Esophagus muscularis mucosa (tissue), 4 donors: Measurements from ENCODE around the gene SMIM24. TPM values are rescaled to one million over a fixed set of nuclear protein-coding genes. Genes with fewer than 3 reads are reported as not detected.

Source experiments
- DNase-seq: peaks from one replicate; pipeline ENCODE4 v3.0.0-alpha.2; 2017; ENCODE audit errors: extremely low spot score
- H3K27ac ChIP-seq, 4 donors: fragments of 200-600 bp; sonication (generic); replicated peaks in 1 of 4; 1 replicate in 3 of 4; 2 replicates in 1 of 4; pipeline ENCODE4 v1.5.1; 2016 to 2019; ENCODE audit warnings: mild to moderate bottlenecking in 1 of 4
- H3K27me3 ChIP-seq, 4 donors: fragments of 200-600 bp; sonication (generic); one replicate each; pipeline versions ENCODE4 v1.5.1 to v1.6.0; 2016 to 2019
- H3K36me3 ChIP-seq, 4 donors: fragments of 200-600 bp; sonication (generic); one replicate each; pipeline ENCODE4 v1.5.1; 2016 to 2019
- H3K4me1 ChIP-seq, 4 donors: fragments of 200-600 bp; sonication (generic); one replicate each; pipeline ENCODE4 v1.5.1; 2016 to 2019
- H3K4me3 ChIP-seq, 4 donors: fragments of 200-600 bp; sonication (generic); 1 replicate in 2 of 4; 2 replicates in 2 of 4; pipeline ENCODE4 v1.5.1; 2016 to 2019; ENCODE audit warnings: mild to moderate bottlenecking in 4 of 4, moderate library complexity in 1 of 4
- H3K9me3 ChIP-seq, 4 donors: fragments of 200-600 bp; sonication (generic); 1 replicate in 3 of 4; 2 replicates in 1 of 4; pipeline ENCODE4 v1.5.1; 2016 to 2019
- EP300 ChIP-seq: sonication (generic); formaldehyde crosslinking; IDR thresholded peaks from one replicate; pipeline ENCODE4 v1.6.1; 2017; ENCODE audit warnings: antibody characterized with exemption
- POLR2A ChIP-seq: fragments of 450-650 bp; IDR thresholded peaks from one replicate; pipeline ENCODE4 v1.6.1; 2017; ENCODE audit warnings: antibody characterized with exemption, moderate library complexity, mild to moderate bottlenecking, low read depth
- POLR2AphosphoS5 ChIP-seq, 2 donors: sonication (generic); formaldehyde crosslinking; IDR thresholded peaks; one replicate each; pipeline ENCODE4 v1.6.1; 2017; ENCODE audit warnings: antibody characterized with exemption in 2 of 2
- WGBS: methylation state at CpG from one replicate; pipeline ENCODE4 v1.1.5; 2018; 5-methylcytosine and 5-hydroxymethylcytosine counted together
- intact Hi-C: fragments of 100-400 bp; cut with DNase I; formaldehyde crosslinking; loops from one replicate; pipeline ENCODE4 v1.15.1; 2023
- total RNA-seq, 4 donors: library from RNA; depleted of rRNA; stranded (reverse); fragments of >200 nt; gene quantifications; one replicate each; pipeline versions ENCODE4 v1.1.0 to v1.2.1, GENCODE V29; 2016
- TF ChIP-seq, protein P1 (sequence below), 3 experiments: fragments of 200-600 bp in 2 of 3; fragments of 450-650 bp in 1 of 3; sonication (generic) in 2 of 3; IDR thresholded peaks; one replicate each; pipeline ENCODE4 v1.5.1; 2017 to 2019; ENCODE audit warnings: antibody characterized with exemption in 3 of 3, mild to moderate bottlenecking in 2 of 3, moderate library complexity in 1 of 3

The SMIM24 gene
- total RNA-seq, 4 donors from 2014 or later = not detected

DNA sequence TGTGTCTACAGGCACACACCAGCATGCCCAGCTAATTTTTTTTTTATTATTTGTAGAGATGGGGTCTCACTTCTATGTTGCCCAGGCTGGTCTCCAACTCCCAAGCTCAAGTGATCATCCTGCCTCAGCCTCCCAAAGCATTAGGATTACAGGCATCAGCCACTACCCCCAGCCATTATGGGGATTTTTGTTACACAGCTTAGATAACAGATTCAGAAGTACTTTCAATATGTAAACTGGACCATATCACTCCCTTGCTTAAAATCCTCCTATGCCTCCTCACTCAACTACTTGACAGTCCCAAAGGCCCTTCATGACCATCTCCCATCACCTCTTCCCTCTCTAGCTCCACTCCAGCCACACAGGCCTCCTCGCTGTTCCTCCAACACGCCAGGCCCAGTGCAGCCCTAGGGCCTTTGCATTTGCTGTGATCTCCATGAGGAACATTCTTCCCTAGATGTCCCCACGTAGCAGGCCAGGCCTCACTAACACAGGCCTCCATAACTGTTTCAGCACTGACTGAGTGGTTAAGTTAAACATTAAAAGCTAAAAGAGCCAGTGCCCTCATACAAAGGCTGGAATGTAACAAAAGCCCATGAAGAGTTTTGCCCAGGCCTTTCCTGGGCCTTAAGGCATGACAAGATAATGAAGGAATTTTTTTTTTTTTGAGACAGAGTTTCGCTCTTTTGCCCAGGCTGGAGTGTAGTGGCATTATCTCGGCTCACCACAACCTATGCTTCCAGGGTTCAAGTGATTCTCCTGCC, 17.6 kb upstream of the SMIM24 start:
- Histone ChIP-seq H3K36me3 (peaks cover 24 to 46% (median 41%) of the 10 kb centered on the region in 4 donors), H3K4me1 (peaks cover 10 to 26% (median 17%) of the 10 kb centered on the region in 4 donors), H3K27ac (no peak overlapping the region), H3K27me3 (no peaks in the 10 kb centered on the region), H3K9me3 (no peaks in the 10 kb centered on the region), H3K4me3 (no peak overlapping the region)
- 97% methylated on average over 5 of the region's 5 CpGs for WGBS
- no peak for DNase-seq
- TF ChIP-seq, protein P1, sequence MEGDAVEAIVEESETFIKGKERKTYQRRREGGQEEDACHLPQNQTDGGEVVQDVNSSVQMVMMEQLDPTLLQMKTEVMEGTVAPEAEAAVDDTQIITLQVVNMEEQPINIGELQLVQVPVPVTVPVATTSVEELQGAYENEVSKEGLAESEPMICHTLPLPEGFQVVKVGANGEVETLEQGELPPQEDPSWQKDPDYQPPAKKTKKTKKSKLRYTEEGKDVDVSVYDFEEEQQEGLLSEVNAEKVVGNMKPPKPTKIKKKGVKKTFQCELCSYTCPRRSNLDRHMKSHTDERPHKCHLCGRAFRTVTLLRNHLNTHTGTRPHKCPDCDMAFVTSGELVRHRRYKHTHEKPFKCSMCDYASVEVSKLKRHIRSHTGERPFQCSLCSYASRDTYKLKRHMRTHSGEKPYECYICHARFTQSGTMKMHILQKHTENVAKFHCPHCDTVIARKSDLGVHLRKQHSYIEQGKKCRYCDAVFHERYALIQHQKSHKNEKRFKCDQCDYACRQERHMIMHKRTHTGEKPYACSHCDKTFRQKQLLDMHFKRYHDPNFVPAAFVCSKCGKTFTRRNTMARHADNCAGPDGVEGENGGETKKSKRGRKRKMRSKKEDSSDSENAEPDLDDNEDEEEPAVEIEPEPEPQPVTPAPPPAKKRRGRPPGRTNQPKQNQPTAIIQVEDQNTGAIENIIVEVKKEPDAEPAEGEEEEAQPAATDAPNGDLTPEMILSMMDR (IDR thresholded peaks at IDR 0.05) = no peak
- TF ChIP-seq POLR2AphosphoS5 (IDR thresholded peaks at IDR 0.05) (no peak), POLR2A (no peak), EP300 (no peak)
- intact Hi-C loops = no loop called here

DNA sequence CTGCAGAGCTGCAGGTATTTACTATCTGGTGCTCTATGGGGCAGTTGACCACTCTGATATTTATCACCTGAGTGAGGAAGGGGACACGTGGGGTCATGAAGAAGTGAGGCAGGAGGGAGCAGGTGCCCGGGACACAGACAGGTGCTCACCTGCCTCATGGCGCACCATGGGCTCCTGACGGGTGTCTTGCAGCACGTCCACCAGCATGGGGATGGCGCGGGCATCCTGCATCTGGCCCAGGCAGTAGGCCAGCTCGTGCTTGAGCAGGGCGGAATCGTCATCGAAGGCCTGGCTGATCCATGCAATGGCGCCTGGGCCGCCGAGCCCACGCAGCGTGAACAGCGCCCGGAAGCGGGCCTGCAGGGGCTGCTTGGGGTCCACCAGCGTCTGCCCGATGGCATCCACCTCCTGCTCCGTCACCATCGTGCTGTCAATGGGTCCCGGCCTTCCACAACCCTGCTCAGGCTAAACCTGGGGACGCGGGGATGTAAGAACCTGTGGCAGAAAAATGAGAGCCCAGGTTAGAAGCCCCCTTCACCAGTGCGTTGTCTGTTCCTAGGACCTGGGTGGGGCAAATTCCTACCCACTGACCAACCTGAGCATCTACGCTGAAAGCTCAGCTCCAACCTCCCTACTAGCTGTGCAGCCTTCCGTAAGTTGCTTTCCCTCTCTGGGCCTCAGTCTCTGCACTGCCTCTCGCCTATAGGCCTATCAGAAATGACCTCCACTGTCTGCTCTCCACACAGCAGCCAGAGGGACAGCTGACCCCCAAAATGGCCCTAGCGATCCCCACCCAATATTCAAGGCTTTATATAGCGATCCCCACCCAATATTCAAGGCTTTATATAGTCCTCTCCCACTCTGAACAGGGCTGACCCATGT, 16.3 kb upstream of the SMIM24 start:
- H3K4me1 ChIP-seq = peaks cover 10 to 26% (median 17%) of the 10 kb centered on the region in 4 donors
- no peaks in the 10 kb centered on the region for H3K27me3 ChIP-seq
- WGBS = 97% methylated on average over 30 of the region's 32 CpGs
- H3K9me3 ChIP-seq = no peaks in the 10 kb centered on the region
- H3K27ac ChIP-seq = no peak overlapping the region
- H3K36me3 ChIP-seq = peaks cover 36 to 59% (median 54%) of the 10 kb centered on the region in 4 donors
- H3K4me3 ChIP-seq = no peak overlapping the region
- no peak for DNase-seq
- TF ChIP-seq, protein P1 (IDR thresholded peaks at IDR 0.05) = no peak
- no peak for TF ChIP-seq POLR2AphosphoS5 (IDR thresholded peaks at IDR 0.05)
- no peak for TF ChIP-seq POLR2A
- no peak for TF ChIP-seq EP300
- intact Hi-C loops = no loop called here

DNA sequence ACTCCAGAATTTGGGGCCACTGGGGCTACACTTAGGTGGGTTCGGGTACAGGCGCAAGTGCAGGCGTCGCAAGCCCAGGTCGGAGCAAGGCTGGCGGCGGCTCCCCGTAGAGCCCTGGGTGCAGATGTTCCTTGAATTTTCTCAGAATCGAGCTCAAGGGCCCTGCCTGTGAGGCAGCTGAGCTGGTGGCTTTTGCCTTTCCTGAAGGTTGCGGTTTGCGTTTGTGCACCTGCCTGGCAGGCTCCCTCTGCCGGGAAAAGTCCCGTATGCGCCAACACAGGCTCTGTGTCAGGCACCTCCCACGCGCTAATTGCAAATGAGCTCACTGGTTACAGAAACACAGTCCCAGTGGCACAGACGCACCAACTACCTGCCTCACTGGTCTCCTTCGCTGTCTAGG, 14.2 kb upstream of the SMIM24 start:
- peaks cover 5 to 14% (median 8%) of the 10 kb centered on the region in 4 donors for H3K4me1 ChIP-seq
- TF ChIP-seq EP300 (no peak), POLR2AphosphoS5 (IDR thresholded peaks at IDR 0.05) (no peak), POLR2A (no peak)
- TF ChIP-seq, protein P1 (IDR thresholded peaks at IDR 0.05) = no peak
- H3K4me3 ChIP-seq = no peak overlapping the region
- DNase-seq = no peak
- H3K27ac ChIP-seq = no peak overlapping the region
- no peaks in the 10 kb centered on the region for H3K27me3 ChIP-seq
- H3K36me3 ChIP-seq = peaks cover 41 to 79% (median 67%) of the 10 kb centered on the region in 4 donors
- intact Hi-C loops = no loop called here
- H3K9me3 ChIP-seq = no peaks in the 10 kb centered on the region
- 94% methylated on average over 18 of the region's 18 CpGs for WGBS

DNA sequence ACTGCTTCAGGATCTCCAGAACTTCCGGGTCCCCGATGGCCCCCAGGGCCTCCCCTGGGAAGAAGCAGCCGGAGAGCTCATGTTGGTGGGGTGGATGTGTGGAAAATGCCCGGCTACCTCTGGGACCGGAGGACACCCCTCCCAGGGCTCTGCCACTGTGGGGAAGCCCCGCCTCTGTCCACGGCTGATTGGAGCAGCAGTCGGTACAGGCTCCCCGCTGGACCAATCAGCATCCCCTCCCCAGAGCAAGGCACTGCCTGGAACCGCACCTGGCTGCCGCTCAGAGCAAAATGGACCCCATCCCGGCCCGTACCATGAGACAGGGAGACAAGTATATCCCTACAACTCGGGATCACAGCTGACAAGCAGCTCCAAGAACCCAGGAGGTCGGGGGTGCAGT, 13.7 kb upstream of the SMIM24 start:
- H3K4me1 ChIP-seq = peaks cover under 1 to 9% (median 3%) of the 10 kb centered on the region in 4 donors

More for the DNA sequence above, 13.7 kb upstream of the SMIM24 start:
- no peak for DNase-seq
- H3K4me3 ChIP-seq = no peak overlapping the region
- 78% methylated on average over 10 of the region's 15 CpGs for WGBS
- intact Hi-C loops = no loop called here
- no peak for TF ChIP-seq EP300
- no peak for TF ChIP-seq POLR2A
- no peak for TF ChIP-seq POLR2AphosphoS5 (IDR thresholded peaks at IDR 0.05)
- TF ChIP-seq, protein P1 (IDR thresholded peaks at IDR 0.05) = no peak
- H3K9me3 ChIP-seq = no peaks in the 10 kb centered on the region
- no peaks in the 10 kb centered on the region for H3K27me3 ChIP-seq
- H3K36me3 ChIP-seq = peaks cover 41 to 79% (median 67%) of the 10 kb centered on the region in 4 donors
- no peak overlapping the region for H3K27ac ChIP-seq
